Activated T-helper 1 cell treated with Interleukin-2 at 50 U/mL for 16 hours (primary cell): Measurements from ENCODE around the gene PMEPA1.
A peak's percentile ranks its signal among the peaks of the same experiment; 100 is the strongest.

Experiments used
- DNase-seq: peaks from one replicate; pipeline ENCODE4 v3.0.0-alpha.2; 2020; ENCODE audit warnings: low read depth

Gene PMEPA1

DNA sequence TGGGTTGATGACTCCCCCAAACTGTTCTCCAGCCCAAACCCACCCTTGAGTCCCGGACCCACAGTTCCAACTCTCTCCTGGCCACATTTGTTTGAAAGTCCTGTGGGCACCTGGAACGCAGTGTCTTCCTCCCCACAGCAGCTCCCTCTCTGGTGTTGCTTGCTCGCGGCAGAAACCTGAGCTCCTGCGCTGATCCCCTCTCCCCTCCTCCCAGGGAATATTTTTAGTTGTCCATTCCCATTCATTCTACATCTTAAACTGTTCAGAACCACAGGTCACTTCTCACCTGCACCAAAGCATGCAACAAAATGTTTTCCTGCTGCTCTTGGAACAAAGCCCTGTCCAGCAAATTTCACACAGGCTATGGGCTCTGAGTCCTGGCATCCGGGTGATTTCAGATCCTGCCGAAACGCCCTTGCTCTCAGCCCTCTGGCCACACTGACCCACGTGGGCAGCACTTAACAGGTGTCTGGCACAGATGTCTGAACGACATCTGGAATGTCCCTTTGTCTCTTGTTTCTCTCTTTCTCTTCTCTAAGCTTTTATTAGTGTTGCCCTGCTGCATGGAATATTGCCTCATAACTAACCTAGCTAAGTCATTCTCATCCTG lies 27.0 kb upstream of the PMEPA1 start:
- no peak for DNase-seq

DNA sequence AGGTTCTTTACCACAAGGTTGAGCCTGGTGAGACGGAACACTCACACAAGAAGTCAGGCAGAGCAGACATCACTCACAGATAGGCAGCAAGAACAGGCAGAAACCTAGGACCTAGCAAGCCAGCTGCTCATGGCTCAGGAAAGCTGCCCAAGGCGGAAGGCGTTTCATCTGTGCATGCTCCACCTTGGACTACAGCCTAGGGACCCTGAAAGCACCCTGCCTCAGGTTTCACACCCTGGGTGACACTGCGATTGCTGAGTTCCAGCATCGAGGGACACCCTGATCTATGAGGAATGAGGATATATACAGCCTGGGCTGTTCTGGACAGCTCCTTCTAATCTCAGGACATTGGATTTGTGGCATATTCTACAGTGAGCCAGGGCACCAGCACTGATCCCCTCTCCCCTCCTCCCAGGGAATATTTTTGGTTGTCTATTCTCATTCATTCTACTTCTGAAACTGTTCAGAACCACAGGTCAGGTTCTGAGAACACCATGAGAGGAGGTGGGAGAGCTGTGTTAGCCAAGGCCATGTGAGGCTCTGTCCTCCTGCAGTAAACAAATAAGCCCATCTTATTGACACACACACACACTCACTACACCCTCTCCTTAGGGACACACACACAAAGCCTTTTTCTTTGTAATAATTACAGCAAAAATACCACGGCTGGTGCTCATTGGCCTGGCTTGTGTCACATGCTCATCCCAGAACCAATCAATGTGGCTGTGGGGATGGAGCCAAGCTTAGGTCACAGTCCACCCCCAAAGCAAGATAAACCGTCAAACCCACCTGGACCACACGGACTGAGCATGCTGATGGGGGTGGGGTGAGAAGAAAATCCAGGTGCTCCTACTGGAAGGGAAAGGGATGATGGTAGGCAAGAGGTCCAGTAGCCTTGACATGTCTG lies 26.3 kb upstream of the PMEPA1 start:
- no peak for DNase-seq

DNA sequence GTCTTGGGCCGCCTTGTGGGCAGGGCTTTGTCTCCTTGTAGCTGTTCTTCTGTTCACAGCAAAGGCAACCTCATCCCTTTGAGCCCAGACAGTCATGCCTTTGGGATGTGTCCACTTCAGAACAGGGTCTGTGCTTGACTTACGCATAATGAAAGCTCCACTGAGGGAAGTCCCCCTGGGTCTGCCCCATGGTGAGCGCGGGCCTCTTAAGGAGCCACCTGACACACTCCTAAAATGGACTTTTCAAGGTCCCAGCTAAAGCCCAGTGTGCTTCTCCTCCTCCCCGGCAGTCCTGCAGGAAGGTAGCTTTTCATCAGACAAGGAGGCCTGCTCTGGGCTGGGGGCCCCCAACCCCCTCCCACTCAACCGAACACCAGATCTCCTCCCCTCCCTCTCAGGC lies 24.9 kb upstream of the PMEPA1 start:
- no peak for DNase-seq

DNA sequence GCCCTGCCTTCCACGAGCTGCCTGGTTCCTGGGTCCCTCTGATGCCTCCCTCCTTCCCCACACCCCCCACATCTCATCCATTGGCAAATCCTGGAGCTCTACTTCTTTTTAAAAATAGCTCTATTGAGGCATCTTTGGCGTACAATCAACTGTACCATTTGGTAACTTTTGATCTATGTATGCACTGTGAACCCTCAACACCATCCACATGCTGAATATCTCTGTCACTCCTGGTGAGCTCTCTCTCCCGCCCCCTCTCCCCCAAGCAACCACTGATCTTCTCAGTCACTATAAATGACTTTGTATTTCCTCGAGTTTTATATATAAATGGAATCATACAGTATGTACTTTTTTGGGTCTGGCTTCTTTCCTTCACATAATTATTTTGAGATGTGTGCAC lies 22.4 kb upstream of the PMEPA1 start:
- DNase-seq, result no peak

DNA sequence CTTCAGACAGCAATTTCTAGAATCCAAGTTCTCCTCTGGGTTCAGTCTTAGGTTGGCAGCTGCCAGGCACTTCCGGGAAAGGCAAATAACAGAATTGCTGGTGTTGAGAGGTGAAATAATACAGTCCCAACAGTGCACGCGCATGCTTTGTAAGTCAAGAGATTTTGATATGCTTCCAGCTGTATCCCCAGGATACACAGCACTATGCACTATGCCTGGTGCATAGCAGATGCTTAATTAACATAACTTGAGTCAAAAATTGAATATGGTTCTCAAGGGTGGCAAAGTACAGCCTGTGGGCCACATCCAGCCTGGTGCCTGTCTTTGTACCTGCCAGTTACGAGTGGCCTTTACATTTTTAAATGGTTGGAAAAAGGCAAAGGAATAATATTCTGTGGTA lies 18.9 kb upstream of the PMEPA1 start:
- no peak for DNase-seq

DNA sequence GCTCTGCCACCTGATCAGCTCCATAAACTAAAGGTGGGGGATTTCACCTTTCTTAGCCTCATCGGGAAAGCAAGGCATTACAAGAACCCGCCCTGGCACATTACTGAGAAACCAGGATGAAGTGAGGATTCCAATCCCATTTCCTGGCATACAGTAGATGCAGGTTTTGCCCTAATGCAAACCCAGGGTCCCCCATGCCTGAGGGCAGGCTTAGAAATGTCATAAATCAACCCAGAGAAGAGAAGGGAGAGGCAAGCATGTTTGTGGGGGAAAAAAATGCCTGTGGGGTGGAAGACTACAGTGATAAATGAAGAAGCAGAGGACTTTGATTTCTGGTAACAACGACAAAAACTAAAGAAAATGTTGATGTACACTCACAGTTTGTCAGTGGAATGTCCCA lies 18.0 kb upstream of the PMEPA1 start:
- no peak for DNase-seq

DNA sequence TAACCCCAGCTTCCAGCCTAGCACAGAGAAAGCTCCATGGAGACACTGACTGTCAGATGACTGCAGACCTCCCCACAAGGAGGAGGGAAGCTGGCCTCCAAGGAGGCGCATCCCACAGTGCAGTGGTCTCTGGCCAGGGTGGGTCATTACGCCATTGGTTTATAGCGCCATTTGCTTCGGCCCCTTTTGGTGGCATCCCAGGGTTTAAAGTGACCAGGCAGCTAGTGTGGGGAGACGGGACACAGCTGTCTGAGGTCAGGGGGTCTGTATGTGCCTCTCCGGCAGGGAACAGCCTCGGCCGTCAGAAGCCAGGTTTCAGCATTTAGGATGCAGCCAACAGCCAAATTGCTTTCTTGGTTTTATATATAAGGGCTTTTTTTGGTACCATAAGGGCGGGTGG lies 15.8 kb upstream of the PMEPA1 start:
- DNase-seq, result no peak

DNA sequence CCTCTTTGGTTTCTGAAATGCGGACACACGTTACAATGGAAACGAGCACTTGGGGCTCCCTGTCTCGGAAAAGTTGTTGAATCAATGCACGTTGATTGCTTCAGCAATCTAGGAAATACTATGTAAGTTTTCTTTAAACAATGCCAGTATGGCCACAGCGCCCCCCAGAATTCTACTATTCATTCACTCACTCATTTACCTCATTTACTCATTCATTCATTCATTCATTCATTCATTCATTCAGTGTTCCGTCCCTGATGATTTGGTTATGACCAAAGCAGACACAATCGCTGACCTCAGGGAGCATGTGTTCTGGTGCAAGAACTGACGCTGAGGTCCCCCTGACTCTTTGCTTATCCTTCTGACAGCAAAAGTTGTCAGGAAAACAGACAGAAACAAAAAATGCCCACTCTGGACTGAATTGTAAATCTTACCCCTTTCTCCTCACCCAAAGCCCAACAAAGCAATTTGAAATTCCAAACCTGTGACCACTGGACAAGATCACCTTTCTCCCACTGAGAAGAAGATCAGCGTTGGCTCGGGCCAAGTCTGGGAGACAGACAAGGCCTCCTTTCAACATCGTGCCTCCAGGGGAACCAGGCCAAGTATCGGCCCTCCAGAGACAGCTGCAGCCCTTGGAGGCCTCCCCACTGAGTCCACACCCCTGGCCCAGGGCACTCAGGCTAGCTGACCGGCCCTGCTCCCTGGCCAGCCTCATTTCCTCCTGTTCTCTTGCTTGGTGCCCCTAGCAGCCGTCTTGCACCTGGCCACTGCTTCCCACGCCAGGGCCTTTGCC lies 15.0 kb upstream of the PMEPA1 start:
- no peak for DNase-seq

DNA sequence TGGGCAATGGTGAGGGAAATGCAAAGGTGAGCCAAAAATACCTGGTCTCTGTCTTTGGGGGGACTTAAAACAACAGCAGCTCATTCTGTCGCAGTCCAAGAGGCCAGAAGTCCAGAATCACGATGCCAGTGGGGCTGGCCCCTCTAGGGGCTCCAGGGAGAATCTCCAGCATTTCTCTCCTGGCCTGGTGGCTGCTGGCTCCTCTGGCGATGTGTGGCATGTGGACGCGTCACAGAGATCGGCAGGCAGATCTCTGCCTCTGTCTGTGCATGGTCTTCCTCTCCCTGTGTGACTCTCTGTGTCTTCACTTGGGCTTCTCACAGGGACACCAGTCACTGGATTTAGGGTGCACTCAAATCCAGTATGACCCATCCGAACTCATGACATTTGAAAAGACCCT lies 14.0 kb upstream of the PMEPA1 start:
- DNase-seq, result no peak

DNA sequence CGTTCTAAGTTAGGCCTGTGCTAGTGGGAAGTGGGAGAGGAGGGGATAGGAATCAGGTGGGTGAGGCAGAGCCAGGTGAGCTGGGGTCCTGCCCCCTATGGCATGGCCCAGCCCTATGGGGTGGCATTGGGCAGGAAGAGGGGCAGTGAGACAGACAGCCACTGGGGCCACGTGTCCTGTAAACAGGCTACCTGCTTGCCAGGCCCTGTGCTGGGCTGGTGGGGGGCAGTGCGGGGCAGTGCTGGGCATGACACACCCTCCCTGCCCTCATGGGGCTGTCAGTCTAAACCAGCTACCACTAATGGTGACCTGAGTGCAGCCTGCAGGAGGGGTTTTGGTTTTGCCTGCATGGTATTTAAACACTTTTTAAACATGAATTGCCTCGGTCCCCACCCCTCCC lies 10.1 kb upstream of the PMEPA1 start:
- DNase-seq, result no peak

DNA sequence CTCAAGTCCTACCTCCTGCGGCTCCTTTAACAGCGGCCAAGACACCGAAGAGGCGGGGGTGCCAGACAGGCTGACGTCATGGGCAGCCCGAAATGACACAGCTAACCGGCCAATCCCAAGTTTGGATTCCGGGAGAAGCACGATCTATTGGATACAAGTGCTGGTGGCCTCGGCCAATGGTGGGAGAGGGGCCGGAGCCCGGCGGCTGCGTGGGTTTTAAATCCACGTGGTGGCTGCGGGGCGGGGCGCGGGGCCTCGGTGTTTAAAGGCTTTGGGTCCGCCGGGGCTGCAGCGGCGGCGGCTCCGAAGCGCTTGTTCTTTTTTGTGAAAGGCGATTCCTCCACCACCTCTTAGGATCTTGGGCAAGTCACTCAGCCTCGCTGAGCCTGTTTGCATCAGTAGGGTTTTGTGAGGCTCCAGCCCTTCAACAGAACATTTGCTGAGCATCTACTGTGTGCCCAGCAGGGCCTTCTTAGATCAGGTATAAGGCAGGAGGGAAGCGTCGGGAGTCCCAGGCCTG lies 8.7 kb upstream of the PMEPA1 start:
- DNase-seq, result peak; percentile 83

DNA sequence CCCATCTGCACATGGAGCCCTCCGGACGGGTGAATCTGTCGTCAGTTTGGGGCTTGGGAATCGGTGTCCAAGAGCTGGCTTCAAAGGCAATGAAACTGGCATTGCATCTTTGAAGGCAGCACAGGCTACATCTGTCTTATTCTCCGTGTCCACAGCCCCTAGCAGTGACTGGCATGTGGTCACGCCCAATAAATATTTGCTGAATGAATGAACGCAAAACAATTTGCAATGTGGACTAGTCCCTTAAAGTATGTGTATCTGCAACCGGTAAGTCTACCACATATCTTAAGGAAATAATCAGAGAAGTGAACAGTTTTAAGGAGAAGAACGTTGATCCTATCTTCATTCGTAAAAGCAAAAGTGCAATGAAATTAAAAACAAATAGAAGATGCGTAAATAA lies 8.0 kb upstream of the PMEPA1 start:
- no peak for DNase-seq

DNA sequence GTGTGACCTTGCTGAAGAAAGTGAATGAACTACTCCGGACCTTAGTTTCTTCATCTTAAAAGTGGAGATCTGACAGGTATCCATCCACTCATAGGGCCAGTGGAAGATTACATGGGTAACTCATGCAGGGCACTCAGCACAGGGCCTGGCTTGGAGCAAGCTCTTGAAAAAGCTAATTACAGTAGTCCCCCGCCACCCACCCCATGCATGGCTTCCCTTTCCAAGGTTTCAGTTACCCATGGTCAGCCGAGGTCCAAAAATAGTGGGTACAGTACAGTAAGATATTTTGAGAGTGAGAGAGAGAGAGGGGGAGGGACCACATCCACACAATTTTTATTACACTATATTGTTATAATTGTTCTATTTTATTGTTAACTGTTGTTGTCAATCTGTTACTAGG lies 7.1 kb upstream of the PMEPA1 start:
- DNase-seq, result no peak

DNA sequence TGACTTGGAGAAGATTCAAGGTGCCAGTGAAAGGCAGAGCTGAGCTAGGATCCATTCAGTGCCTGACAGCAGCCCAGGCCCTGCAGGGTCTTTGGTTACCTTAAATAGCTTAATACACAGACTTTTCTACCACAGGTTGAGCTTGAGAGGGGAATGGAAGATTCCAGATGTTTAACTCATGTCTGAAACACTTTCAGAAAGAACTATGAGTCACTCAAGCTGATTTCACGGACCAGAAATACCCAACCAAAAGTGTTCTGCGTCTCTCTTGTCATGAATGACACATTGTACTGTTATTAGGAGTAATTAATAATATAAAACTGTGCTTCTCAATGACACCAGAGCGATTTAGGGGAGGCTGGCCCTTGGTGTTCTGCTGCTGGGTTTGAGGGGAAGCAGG lies 6.4 kb upstream of the PMEPA1 start:
- no peak for DNase-seq

DNA sequence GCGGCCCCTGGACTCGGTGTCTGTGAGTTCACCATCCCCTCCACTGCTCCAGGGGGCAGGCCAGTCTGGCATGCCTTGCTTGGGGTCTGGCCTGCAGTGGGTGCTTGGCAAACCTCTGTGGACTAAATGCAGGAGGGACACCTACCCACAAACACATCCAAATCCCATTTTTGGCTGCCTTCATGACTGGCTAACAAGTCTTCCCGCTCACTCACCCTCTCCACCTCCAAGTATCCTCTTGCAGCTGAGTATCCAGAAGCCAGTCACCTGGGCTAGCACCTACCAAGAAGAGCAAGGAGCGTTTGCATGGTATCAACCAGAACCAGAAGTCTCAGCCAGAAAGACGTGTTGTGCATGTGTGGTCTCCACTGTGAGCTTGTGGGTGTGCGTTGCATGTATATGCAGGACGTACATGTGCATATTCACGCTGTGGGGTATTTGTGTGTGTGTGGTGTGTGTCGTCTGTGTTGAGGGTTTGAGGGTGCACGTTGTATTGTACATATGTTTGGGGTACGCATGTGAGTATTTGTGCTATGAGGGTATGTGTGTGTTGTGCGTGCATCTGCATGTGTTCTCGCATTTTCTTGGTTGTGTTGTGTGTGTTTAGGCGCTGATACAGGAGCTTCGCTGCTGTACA lies 5.6 kb upstream of the PMEPA1 start:
- no peak for DNase-seq

DNA sequence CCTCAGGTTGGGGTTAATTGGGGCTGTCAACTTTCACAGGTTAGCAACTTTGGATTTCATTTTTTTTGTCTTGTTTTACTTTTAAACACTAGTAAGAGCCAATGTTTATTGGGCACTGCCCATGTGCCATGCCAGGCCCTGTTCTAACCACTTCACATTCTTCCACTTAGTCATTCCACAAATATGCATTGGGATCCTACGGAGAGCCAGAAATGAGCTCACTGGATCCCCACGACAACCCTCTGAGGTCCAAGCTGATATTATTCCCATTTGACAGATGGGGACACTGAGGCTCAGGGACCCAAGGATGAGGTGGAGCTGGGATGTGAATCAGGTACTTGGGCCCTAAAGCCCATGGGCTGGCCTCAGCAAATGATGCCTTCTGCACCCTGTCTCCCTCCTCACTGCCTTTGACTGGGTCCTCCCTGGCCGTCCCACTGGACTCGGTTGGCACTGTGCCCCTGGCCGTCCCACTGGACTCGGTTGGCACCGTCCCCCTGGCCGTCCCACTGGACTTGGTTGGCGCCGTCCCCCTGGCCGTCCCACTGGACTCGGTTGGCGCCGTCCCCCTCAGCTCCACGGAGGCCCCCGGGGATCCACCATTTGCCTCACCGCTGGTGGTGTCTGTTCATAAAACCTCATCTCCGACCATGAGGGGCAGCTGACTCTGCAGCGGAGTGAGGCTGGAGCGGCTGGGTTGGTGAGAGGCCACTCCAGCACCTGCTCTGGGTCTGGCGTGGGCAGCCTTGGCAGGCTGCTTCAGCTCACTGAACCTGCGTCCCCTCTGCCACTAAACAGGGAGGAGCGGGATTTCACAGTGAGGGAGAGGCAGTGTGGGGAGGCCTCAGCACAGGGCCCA lies 4.8 kb upstream of the PMEPA1 start:
- no peak for DNase-seq

DNA sequence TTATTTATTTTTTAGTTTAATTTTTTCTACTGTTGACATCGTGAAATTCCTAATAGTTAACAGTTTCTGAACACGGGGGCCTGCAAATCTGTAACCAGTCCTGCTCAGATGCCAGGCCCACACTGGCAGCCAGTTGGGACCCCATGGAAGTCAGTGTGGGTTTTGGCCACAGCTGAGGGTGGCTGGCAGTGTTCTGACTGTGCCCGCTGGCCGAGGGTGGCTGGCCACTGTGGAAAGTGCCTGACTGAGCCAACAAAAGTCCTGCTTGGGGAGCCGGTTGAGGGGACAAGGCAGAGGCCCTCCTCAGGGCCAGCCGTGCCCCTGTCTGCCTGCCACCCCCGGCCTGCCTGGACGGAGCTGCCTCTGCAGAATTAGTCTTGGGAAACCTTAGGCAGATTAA lies 4.1 kb upstream of the PMEPA1 start:
- DNase-seq, result no peak

DNA sequence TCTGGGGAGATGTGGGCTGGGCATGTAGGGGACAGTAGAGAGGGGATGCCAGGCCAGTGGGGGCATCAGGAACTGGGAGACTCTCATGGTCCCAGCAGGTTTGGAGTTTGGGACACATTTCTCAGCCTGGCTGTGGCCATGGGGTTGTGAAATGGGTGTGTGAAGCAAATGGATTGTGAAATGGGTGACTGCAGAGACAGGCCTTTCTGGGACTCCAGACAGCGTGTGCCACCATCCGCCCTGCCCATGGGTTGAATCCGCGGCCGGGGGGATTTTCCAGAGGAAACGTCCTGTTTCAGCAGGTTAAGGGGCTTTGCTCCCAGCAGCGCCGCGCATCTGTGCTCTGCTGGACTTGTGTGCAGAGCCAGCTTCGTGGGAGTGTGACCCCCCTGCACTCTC lies 3.7 kb upstream of the PMEPA1 start:
- no peak for DNase-seq

DNA sequence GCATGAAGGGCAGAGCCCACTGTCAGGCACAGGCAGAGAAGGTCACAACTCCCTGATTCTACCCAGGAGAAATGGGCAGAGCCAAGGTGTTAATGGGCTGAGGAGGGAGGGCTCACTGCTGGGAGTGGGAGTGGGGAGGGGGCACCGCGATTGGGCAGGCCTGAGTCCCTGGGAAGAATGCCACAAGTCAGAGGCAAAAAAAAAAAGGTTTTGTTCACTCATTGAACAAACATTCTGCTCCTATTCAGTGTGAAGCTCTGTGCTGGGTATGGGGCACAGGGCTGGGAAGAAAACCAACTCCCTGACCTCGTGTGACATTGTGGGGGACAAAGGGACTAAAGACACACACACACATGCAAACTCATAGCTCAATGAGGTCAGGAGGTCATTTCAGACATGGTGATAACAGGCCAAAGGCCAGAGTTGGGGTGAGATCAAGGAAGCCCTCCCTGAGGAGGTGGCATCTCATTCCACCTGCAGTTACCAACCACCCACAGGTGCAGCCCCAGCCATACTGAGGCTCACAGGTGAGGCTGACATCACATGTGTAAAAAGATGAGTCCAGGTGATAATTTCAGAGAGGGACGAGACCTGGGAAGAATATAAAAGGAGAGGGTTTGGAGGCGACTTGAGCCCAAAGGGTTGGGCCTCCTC lies 3.2 kb upstream of the PMEPA1 start:
- DNase-seq, result no peak

DNA sequence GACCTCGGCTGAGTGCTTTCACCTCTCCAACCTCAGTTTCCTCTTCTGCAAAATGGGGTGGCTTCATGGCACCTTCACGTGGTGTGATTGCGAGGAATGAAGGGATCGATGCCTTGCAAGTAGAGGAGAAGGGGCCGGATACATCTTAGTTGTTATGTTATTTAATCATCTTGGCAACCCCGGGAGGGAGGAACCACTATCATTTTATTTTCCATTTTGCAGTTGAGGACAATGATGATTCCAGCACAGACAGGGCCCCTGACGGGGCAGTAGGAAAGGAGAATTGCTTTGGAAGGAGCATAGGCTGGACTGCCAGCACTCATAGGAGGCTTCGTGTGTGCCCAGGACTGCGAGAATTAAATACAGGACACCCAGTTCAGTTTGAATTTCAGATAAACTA lies 2.5 kb upstream of the PMEPA1 start:
- no peak for DNase-seq

DNA sequence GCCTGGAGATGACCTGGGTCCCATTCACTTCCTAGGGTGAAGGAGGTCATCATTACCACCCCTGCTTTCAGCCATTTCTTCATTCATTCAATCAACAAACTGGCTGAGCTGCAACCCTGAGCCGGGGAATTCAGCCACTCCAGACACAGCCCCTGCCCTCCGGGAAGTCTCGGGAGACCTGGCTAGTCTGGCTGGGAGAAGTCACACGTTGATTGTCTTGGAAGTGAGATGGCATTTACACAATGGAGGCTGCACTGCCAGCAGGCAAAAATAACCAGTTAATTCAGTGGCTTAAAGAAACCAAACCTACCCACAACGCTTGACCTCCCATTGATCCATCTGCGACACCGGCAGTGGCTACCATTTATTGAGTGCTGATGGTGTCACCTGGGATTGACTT lies 2.0 kb upstream of the PMEPA1 start:
- DNase-seq, result no peak
